ENCODE data around the gene DDA1.
A peak's percentile ranks its signal among the peaks of the same experiment; 100 is the strongest.

Gene DDA1

GRCh38 chr19:17303940-17304267 is 5.5 kb upstream of the DDA1 start:
- CTCF ChIA-PET, result interaction anchor here (0.6 to 1.3 kb wide), 4 partner anchors 11 to 856 kb away, joined by 3 to 5 read pairs (median 4); partner anchors contain the start of gene TMEM38A
- no peak for DNase-seq (ENCODE audit: low spot score)
- no peak for TF ChIP-seq CTCF (conservative IDR thresholded peaks at IDR 0.05; ENCODE audit: low read depth)
- H3K27ac ChIP-seq, result peak overlapping the region; percentile 98
- POLR2A ChIA-PET (ENCODE audit: low non-redundant PET), result interaction anchor here (0.6 to 0.7 kb wide), 2 partner anchors 82 to 631 kb away, joined by 3 read pairs; no protein-coding TSS in a partner anchor

- CTCF ChIA-PET, result interaction anchor here (0.6 to 1.7 kb wide), 8 partner anchors 12 to 855 kb away, joined by 3 to 9 read pairs (median 4); partner anchors contain the start of gene ANO8
- TF ChIP-seq CTCF (conservative IDR thresholded peaks at IDR 0.05; ENCODE audit: low read depth), result no peak
- no peak for DNase-seq (ENCODE audit: low spot score)
- peak overlapping the region; percentile 98 for H3K27ac ChIP-seq
- POLR2A ChIA-PET (ENCODE audit: low non-redundant PET), result interaction anchor here (0.5 to 0.7 kb wide), 2 partner anchors 81 to 119 kb away, joined by 3 to 4 read pairs; no protein-coding TSS in a partner anchor
Measured at GRCh38 chr19:17304386-17305215, 4.8 kb upstream of the DDA1 start.

GRCh38 chr19:17305216-17305516 is 4.2 kb upstream of the DDA1 start:
- no peak for TF ChIP-seq CTCF (conservative IDR thresholded peaks at IDR 0.05; ENCODE audit: low read depth)
- ChIA-PET POLR2A (ENCODE audit: low non-redundant PET) (interaction anchor here (0.5 kb wide), 1 partner anchor 118 kb away, joined by 4 read pairs; no protein-coding TSS in a partner anchor), CTCF (interaction anchor here (0.6 to 1.7 kb wide), 6 partner anchors 12 to 107 kb away, joined by 3 to 9 read pairs (median 3); partner anchors contain the start of gene ANO8)
- peak overlapping the region; percentile 98 for H3K27ac ChIP-seq
- no peak for DNase-seq (ENCODE audit: low spot score)

GRCh38 chr19:17305517-17306284 is 3.7 kb upstream of the DDA1 start, which contains the start of gene MRPL34:
Gene MRPL34 (plus strand): TSS chr19:17305872. CDS start chr19:17305893, 21 bp downstream.
- TF ChIP-seq CTCF (conservative IDR thresholded peaks at IDR 0.05; ENCODE audit: low read depth), result peak; percentile 97
- H3K27ac ChIP-seq, result peak within 1 kb of the TSS; percentile 98
- POLR2A ChIA-PET (ENCODE audit: low non-redundant PET), result interaction anchor here (0.5 kb wide), 1 partner anchor 118 kb away, joined by 4 read pairs; no protein-coding TSS in a partner anchor
- DNase-seq (ENCODE audit: low spot score), result peak; percentile 96
- CTCF ChIA-PET, result interaction anchor here (0.7 to 1.7 kb wide), 5 partner anchors 12 to 81 kb away, joined by 3 to 9 read pairs (median 3); partner anchors contain the start of gene ANO8

GRCh38 chr19:17306285-17306714 is 3.1 kb upstream of the DDA1 start:
- H3K27ac ChIP-seq, result peak overlapping the region; percentile 98
- ChIA-PET CTCF (interaction anchor here (0.6 to 1.7 kb wide), 3 partner anchors 14 to 138 kb away, joined by 3 to 9 read pairs (median 3); no protein-coding TSS in a partner anchor), POLR2A (ENCODE audit: low non-redundant PET) (no interaction called here)
- no peak for TF ChIP-seq CTCF (conservative IDR thresholded peaks at IDR 0.05; ENCODE audit: low read depth)
- no peak for DNase-seq (ENCODE audit: low spot score)

GRCh38 chr19:17307876-17308377 is 1.4 kb upstream of the DDA1 start:
- no peak for TF ChIP-seq CTCF (conservative IDR thresholded peaks at IDR 0.05; ENCODE audit: low read depth)
- peak overlapping the region; percentile 98 for H3K27ac ChIP-seq
- ChIA-PET POLR2A (ENCODE audit: low non-redundant PET) (interaction anchor here (0.6 kb wide), 2 partner anchors 37 to 64 kb away, joined by 3 to 4 read pairs; no protein-coding TSS in a partner anchor), CTCF (no interaction called here)
- DNase-seq (ENCODE audit: low spot score), result no peak

Data from RWPE1 (cell line).